GM19240 (cell line): ENCODE measurements around the gene ZSWIM1.
"Not testable (repeated sequence)": the region's sequence is repeated elsewhere in the genome, so short reads cannot be mapped to it uniquely, and the experiment has no call there.

Experiments
- DNase-seq: peaks from one replicate; pipeline ENCODE4 v3.0.0; 2011; ENCODE audit warnings: low spot score; ENCODE audit not compliant: insufficient read length

Gene ZSWIM1

DNA sequence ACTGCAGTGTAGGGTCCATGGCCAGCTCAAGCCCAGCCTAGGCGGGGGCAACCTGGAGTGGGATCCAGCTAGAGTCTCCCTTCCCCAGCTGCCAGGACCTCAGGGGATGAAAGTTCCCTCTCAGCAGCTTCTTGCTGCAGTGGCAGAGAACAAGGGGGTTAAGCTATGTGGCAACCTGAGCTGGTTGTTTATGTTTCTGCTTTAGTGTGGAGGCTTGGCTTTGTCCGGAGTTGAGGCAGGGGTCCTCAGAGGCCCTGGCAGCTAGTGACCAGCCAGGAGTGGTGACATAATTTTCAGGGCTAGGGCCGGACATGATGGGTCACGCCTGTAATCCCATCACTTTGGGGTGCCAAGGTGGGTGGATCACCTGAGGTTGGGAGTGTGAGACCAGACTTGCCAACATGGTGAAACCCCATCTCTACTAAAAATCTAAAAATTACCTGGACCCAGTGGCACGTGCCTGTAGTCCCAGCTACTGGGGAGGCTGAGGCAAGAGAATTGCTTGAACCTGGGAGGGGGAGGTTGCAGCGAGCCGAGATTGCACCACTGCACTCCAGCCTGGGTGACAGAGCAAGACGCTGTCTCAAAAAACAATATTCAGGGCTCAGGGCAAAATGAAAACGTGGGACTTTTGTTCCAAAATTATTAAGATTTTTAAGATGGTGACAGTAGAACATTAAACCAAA lies 44.9 kb downstream of the ZSWIM1 start:
- no peak for DNase-seq

DNA sequence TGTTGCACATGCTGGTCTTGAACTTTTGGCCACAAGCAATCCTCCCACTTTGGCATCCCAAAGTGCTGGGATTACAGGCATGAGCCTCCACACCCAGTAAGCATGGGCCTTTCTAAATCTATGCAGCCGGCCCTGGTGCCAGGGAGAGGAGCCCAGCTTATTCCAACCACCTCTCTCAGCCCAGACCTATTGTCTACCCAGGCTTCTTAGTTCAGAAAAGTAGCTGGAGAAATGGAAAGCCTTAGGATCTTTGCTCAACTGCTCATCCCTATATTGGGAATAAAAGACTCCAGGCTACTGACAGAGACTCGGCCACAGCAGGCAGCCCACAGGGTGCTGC lies 45.7 kb downstream of the ZSWIM1 start:
- DNase-seq: no peak

GRCh38 chr20:45927071-45927878 lies 46.2 kb downstream of the ZSWIM1 start:
- no peak for DNase-seq

- DNase-seq: not testable (repeated sequence)
Observed at GRCh38 chr20:45931680-45932079, 50.7 kb downstream of the ZSWIM1 start.

DNA sequence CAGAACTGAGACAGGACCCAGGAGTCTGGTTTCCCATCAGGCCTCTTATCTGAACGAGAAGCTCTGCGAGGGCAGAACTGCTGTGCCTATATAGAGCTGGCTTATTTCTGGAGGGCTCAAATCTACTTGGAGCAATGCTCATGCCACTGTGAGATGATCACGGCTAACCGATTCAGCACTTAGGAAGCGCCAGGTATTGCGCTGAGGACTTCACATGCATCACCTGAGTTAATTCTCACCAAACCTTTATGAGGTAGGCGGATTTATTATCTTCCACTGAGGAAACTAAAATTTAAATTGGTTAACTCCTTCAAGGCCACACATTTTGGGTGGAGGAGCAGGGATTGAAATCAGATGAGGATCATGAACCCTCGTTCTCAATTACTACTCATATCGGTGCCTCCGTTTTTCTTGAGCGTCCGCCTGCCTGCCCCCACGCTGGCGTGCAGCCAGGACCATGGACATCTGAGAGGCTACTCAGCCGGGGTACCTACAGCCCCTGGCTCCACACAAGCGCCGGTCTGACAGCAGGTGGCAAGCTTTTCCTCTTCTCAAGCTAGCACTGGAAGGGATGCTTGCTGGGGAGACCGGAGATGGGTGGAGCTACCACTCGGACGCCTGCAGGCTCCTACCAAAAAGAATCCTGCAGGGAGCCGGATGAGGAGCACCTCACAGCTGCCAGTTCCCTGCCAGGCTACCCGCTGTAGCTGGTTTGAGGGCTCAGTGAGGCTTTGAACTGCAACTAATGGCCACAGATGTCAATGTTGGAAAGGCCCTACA lies 52.4 kb downstream of the ZSWIM1 start:
- peak; percentile 44 for DNase-seq

- DNase-seq: no peak
Observed at GRCh38 chr20:45934046-45934585, 53.1 kb downstream of the ZSWIM1 start.
